Fibroblast of the aortic adventitia (primary cell): ENCODE measurements around the gene ATP1A3. TPM values are rescaled to one million over a fixed set of nuclear protein-coding genes. Genes with fewer than 3 reads are reported as not detected.

Experiments
- DNase-seq: peaks from one replicate; pipeline ENCODE4 v3.0.0-alpha.2; 2010; ENCODE audit warnings: low read depth
- H3K4me3 ChIP-seq: 2 replicates; pipeline ENCODE4 v1.5.1; 2011; ENCODE audit warnings: low read depth, mild to moderate bottlenecking, control low read depth, low read length, moderate library complexity
- total RNA-seq: library from RNA; depleted of rRNA; stranded (reverse); fragments of >200 nt; gene quantifications from 2 replicates; pipeline ENCODE4 v1.2.3, GENCODE V29; 2012; ENCODE audit warnings: low replicate concordance
- TF ChIP-seq, protein P1 (sequence below): IDR thresholded peaks from 2 replicates; pipeline ENCODE4 v1.5.1; 2011; ENCODE audit warnings: mild to moderate bottlenecking, low read length, control low read depth, inconsistent platforms; ENCODE audit not compliant: insufficient read depth

The ATP1A3 gene
- total RNA-seq, 1 donor: not detected

DNA sequence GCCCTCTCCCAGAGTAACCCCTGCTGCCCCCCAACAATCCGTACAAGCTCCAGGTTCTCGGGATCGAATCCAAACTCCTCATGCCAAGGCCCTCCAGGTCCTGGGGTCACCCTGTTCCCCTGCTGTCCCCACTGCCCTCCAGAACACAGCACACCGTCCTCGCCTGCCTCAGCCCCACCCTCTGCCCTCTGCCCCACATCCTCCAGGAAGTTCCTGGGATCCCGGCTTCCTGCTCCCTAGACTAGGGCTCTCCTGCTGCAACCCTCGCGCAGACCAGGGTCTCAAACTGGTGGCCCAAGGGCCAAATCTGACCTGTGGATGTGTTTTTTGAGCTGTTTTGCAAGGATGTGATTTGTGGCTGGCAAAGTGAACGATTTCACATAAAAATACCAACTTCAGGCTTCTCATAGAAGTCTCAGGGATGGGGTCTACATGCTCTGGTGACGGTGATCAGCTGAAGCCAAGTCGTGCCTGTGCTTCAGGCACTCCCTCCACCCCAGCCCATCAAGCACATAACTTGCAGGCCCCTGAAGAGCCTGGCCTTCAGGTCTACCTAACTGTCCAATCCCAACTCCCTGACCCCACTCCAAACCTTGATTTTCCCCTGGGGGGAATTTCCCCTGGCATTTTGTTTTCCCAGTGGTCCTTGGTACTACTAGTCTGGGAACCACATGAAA is 36.7 kb downstream of the ATP1A3 start:
- DNase-seq: no peak
- H3K4me3 ChIP-seq: no peak overlapping the region
- TF ChIP-seq, protein P1, sequence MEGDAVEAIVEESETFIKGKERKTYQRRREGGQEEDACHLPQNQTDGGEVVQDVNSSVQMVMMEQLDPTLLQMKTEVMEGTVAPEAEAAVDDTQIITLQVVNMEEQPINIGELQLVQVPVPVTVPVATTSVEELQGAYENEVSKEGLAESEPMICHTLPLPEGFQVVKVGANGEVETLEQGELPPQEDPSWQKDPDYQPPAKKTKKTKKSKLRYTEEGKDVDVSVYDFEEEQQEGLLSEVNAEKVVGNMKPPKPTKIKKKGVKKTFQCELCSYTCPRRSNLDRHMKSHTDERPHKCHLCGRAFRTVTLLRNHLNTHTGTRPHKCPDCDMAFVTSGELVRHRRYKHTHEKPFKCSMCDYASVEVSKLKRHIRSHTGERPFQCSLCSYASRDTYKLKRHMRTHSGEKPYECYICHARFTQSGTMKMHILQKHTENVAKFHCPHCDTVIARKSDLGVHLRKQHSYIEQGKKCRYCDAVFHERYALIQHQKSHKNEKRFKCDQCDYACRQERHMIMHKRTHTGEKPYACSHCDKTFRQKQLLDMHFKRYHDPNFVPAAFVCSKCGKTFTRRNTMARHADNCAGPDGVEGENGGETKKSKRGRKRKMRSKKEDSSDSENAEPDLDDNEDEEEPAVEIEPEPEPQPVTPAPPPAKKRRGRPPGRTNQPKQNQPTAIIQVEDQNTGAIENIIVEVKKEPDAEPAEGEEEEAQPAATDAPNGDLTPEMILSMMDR: no peak

DNA sequence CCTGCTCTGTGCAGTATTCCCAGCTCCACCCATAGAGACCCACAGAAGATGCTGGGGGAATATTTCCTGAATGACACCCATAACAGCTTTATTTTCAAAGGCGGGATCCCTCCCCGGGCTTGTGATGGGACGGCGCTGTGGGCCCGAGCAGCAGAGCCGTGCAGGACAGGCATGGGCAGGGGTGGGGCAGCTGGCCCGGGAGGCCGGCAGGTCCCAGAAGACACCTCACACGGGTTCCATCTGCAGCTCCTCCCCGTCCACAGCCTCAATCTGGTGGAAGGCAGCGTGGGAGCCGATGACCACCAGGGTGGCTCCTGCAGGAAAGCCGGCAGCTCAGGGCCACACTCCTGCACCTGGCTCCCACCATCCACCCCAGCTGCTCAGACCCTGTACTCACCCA is 37.4 kb downstream of the ATP1A3 start:
- TF ChIP-seq, protein P1: no peak
- no peak overlapping the region for H3K4me3 ChIP-seq
- DNase-seq: no peak

DNA sequence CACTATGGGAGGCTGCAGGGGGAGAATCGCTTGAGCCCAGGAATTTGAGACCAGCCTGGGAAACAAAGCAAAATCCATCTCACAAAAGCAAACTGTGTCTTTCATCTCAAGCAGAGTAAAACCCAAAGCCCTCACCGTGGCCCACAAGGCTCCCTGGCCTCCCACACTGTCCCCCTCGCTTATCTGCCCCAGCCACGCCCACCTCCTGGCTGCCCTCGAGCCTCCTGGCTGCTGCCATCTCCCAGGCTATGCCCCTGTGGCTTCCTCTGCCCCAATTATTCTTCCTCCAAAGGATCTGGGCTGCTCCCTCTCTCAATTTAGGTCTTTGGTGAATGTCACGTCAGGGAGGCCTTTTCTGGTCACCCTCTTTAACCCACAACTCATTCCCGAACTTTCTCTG is 38.5 kb downstream of the ATP1A3 start:
- no peak for DNase-seq
- TF ChIP-seq, protein P1: no peak
- no peak overlapping the region for H3K4me3 ChIP-seq

DNA sequence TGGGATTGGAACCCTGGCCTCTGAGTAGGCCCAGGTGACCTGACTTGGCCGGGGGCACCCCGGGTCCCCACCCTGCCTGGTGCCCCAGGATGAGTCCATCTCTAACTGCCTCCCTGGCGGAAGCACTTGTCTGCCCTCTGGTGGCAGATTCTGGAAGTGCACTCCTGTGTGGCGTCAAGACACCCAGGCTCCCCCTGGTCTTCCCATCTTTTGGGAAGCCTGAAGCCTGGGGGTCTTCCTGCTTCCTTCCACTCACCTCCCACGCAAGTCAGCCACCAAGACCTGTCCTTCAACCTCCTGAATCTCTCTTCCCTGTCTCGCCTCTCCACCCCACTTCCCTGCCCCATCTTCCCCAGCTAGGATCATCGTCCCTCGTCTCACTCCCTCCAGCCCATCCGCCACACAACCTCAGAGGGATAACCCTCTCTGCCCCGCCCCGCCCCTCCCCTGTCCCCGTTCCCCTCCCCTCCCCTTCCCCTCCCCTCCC is 42.3 kb downstream of the ATP1A3 start:
- DNase-seq: peak; percentile 75
- no peak overlapping the region for H3K4me3 ChIP-seq
- TF ChIP-seq, protein P1: peak; percentile 99

DNA sequence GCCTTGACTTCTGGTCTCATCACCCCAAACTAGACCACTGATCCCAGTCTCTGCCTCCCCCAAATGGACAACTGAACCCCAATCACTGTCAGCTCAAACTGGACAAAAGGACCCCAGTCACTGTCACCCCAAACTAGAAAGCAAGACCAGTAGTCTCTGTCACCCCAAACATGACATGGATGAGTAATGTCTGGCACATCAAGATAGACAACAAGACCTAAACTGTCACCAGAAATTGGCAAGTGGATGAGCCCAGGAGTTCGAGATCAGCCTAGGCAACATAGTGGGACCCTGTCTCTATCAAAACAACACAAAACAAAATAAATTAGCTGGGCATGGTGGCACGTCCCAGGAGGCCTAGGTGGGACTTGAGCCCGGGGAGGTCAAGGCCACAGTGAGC is 46.9 kb downstream of the ATP1A3 start:
- DNase-seq: no peak
- TF ChIP-seq, protein P1: no peak
- no peak overlapping the region for H3K4me3 ChIP-seq

DNA sequence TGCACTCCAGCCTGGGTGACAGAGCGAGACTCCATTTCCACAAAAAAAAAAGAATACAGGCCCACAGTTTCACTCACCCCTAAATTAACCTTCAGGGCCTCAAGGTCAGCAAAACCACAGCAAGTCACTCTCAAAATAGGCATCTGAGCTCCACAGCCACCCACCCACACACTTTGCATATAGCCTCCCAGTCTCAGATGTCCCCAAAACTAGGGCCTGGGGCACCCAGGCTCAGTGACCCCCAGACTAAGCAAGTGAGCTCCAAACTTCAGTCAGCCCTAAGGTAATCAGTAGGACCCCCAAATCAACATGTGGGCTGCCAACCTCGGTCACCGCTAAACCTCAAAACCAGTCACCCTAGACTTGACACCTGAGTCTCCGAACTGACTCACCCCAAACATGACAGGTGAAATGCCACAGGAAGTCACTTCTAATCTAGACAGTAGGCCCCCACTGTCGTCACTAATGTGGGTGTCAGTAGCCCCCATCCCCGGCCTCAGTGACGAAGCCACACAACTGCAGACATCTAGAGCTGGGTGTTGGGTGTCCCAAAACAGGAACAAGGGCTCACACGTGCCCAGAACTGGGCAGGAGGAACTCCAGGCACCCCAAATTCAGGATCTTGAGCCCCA is 48.8 kb downstream of the ATP1A3 start:
- DNase-seq: no peak
- TF ChIP-seq, protein P1: no peak
- H3K4me3 ChIP-seq: no peak overlapping the region

DNA sequence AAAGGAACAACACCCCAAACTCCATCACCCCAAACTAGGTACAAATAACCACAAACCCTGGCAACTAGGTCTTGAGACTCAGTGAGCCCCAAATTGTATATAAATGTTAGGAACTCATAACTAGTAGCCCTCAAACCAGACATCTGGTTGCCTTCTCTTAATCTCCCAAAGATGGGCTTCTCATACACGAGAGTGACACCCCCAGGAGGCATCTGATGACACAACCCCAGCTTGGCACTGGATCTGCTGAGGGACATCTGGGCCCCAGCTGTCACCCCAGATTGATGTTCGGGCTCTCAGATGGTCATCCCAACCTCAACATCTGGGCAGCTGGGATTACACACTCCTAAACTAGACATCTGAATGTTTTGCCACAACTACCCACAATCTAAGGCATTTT is 49.7 kb downstream of the ATP1A3 start:
- DNase-seq: no peak
- H3K4me3 ChIP-seq: no peak overlapping the region
- TF ChIP-seq, protein P1: no peak
